Measurements from ENCODE around the gene LIPE. TPM values are rescaled to one million over a fixed set of nuclear protein-coding genes. Genes with fewer than 3 reads are reported as not detected.
"Not testable (repeated sequence)": the region's sequence is repeated elsewhere in the genome, so short reads cannot be mapped to it uniquely, and the experiment has no call there.

LIPE gene
- total and polyA plus RNA-seq, 3 experiments from 2014 or later: 5.0 to 22.7 (median 22.2) TPM

DNA sequence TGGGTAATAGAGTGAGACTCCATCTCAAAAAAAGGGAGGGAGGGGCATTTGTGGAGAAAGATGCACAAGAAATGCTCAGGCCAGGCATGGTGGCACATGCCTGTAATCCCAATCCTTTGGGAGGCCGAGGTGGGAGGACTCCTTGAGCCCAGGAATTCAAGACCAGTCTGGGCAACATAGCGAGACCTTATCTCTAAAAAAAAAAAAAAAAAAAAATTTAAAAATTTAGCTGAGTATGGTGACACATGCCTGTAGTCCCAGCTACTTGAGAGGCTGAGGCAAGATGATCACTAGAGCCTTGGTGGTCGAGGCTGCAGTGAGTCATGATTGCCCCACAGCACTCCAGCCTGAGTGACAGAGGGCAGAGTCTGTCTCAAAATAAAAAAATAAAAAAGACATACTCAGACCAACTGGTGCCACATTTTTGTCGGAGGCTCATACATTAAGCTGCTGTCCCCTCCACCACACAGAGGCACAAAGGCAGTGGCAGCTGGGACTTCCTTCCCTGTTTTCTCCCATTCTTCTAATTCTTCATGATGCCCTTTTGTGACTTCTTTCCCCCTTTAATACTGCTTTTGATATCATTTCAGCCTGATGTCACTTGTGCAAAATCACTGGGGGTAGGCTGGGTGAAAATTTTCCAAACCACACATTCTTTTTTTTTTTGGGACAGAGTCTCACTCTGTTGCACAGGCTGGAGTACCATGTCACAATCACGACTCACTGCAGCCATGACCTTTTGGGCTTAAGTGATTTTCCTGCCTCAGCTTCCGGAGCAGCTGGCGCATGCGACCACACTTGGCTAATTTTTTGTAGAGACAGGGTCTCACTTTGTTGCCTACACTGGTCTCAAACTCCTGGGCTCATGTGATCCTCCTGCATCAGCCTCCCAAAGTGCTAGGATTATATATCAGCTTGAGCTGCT, 42.4 kb upstream of the LIPE start:
- no peaks in the 10 kb centered on the region for H3K9me3 ChIP-seq (ENCODE audit: low read length)
- H3K27me3 ChIP-seq (ENCODE audit: insufficient read depth, low read length, poor library complexity, severe bottlenecking): no peaks in the 10 kb centered on the region
- no peaks in the 10 kb centered on the region for H3K4me1 ChIP-seq (ENCODE audit: insufficient read depth, low read length)
- ChIA-PET POLR2A (no interaction called here), CTCF (interaction anchor here (0.8 kb wide), 1 partner anchor 60 kb away, joined by 3 read pairs; no protein-coding TSS in a partner anchor)
- H3K27ac ChIP-seq (ENCODE audit: low read depth, low read length): no peak overlapping the region
- H3K27me3 Mint-ChIP-seq: peaks cover 2 to 3% of the 10 kb centered on the region in 2 donors
- no peak overlapping the region for H3K4me3 Mint-ChIP-seq
- H3K27ac Mint-ChIP-seq: no peak overlapping the region
- no peaks in the 10 kb centered on the region for H3K36me3 Mint-ChIP-seq
- H3K4me1 Mint-ChIP-seq: peaks cover 0 to 3% (median 0%) of the 10 kb centered on the region in 3 donors
- no peaks in the 10 kb centered on the region for H3K9me3 Mint-ChIP-seq
- no peaks in the 10 kb centered on the region for H3K36me3 ChIP-seq (ENCODE audit: insufficient read depth, low read length)
- no peak for DNase-seq
- H3K4me3 ChIP-seq (ENCODE audit: low read length): no peak overlapping the region

- no peak overlapping the region for H3K4me3 Mint-ChIP-seq
- H3K27me3 Mint-ChIP-seq: peaks cover 2 to 6% of the 10 kb centered on the region in 2 donors
- DNase-seq: no peak
- peaks cover 0 to 3% (median 0%) of the 10 kb centered on the region in 3 donors for H3K4me1 Mint-ChIP-seq
- H3K36me3 Mint-ChIP-seq: no peaks in the 10 kb centered on the region
- POLR2A ChIA-PET: no interaction called here
- H3K9me3 Mint-ChIP-seq: no peaks in the 10 kb centered on the region
- no peak overlapping the region for H3K27ac Mint-ChIP-seq
- Histone ChIP-seq H3K4me1 (ENCODE audit: insufficient read depth, low read length) (no peaks in the 10 kb centered on the region), H3K4me3 (ENCODE audit: low read length) (no peak overlapping the region), H3K9me3 (ENCODE audit: low read length) (no peaks in the 10 kb centered on the region), H3K36me3 (ENCODE audit: insufficient read depth, low read length) (no peaks in the 10 kb centered on the region), H3K27ac (ENCODE audit: low read depth, low read length) (no peak overlapping the region), H3K27me3 (ENCODE audit: insufficient read depth, low read length, poor library complexity, severe bottlenecking) (no peaks in the 10 kb centered on the region)
- CTCF ChIA-PET: no interaction called here
These were observed 41.1 kb upstream of the LIPE start for GRCh38 chr19:42468273-42468796.

DNA sequence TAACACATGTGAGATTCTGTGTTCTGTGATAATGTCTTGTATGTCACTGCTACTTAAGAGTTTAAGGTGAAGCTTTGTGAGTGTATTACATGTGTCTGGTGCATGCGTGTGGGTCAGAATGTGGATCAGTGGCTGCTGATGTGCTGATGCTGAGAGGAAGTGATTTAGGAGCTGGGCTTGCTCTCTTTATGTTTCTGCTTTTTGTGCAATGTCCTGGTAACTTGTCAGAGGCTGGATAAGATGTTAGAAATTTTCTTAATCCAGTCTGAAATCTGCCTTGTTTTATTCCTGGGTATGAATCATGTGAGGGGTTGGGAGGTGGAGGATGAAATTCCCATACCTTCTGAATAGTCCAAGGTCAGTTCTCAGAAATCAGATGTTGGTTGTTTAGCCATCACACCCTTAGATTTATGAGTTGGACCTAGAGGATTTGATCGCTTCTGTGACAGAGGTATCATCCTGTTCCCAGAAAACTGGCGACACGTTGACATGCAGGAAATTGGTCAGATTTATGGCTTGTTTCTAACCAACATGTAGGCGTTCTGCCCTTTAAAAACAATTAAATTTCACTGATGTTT, 40.1 kb upstream of the LIPE start:
- no peak for DNase-seq
- peaks cover 2 to 6% of the 10 kb centered on the region in 2 donors for H3K27me3 Mint-ChIP-seq
- H3K36me3 Mint-ChIP-seq: no peaks in the 10 kb centered on the region
- no peaks in the 10 kb centered on the region for H3K9me3 Mint-ChIP-seq
- ChIA-PET POLR2A (interaction anchor here (0.5 kb wide), 1 partner anchor 10 kb away, joined by 3 read pairs; no protein-coding TSS in a partner anchor), CTCF (interaction anchor here (1.2 kb wide), 1 partner anchor 26 kb away, joined by 3 read pairs; no protein-coding TSS in a partner anchor)
- Histone ChIP-seq H3K27ac (ENCODE audit: low read depth, low read length) (no peak overlapping the region), H3K4me1 (ENCODE audit: insufficient read depth, low read length) (no peaks in the 10 kb centered on the region), H3K9me3 (ENCODE audit: low read length) (no peaks in the 10 kb centered on the region), H3K4me3 (ENCODE audit: low read length) (no peak overlapping the region), H3K27me3 (ENCODE audit: insufficient read depth, low read length, poor library complexity, severe bottlenecking) (no peaks in the 10 kb centered on the region), H3K36me3 (ENCODE audit: insufficient read depth, low read length) (no peaks in the 10 kb centered on the region)
- H3K4me1 Mint-ChIP-seq: peaks cover 0 to 3% (median 0%) of the 10 kb centered on the region in 3 donors
- no peak overlapping the region for H3K4me3 Mint-ChIP-seq
- H3K27ac Mint-ChIP-seq: no peak overlapping the region

DNA sequence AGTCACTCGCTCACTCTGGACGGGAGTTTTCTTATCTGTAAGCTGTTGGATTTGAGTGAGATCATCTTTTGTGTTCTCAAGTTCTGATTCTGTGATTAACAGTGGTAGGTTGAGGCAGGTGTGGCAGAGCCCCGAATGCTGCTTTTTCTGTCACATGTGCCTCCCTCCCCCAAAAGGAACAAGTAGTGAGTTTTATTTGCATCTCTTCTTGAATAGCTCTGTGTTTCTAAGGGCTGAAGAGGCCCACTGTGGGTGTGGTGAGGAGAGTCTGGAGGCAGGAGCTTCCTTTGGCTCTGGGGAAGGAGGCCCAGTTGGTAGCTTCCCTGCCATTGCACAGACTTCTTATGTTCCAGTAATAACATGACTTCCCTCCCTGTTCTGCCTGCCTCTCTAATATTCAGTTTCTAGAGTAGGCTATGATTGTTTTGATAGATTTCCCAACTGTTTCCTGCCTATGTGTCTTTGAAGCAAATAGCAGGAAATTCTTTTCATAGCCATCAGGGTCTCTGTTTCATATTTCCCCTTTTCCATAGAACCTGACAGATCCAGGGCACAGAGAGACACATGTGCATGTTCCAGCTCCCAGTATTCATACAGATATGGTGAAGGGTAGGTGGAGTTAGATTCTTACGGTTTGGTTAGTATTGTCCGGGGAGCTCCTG, 39.5 kb upstream of the LIPE start:
- H3K27ac Mint-ChIP-seq: no peak overlapping the region
- Histone ChIP-seq H3K4me1 (ENCODE audit: insufficient read depth, low read length) (no peaks in the 10 kb centered on the region), H3K27ac (ENCODE audit: low read depth, low read length) (no peak overlapping the region), H3K36me3 (ENCODE audit: insufficient read depth, low read length) (no peaks in the 10 kb centered on the region), H3K9me3 (ENCODE audit: low read length) (no peaks in the 10 kb centered on the region), H3K27me3 (ENCODE audit: insufficient read depth, low read length, poor library complexity, severe bottlenecking) (no peaks in the 10 kb centered on the region), H3K4me3 (ENCODE audit: low read length) (no peak overlapping the region)
- peaks cover 2 to 6% of the 10 kb centered on the region in 2 donors for H3K27me3 Mint-ChIP-seq
- H3K4me3 Mint-ChIP-seq: no peak overlapping the region
- H3K4me1 Mint-ChIP-seq: peaks cover 0 to 3% (median 0%) of the 10 kb centered on the region in 3 donors
- H3K36me3 Mint-ChIP-seq: no peaks in the 10 kb centered on the region
- ChIA-PET POLR2A (no interaction called here), CTCF (interaction anchor here (1.2 kb wide), 1 partner anchor 26 kb away, joined by 3 read pairs; no protein-coding TSS in a partner anchor)
- no peak for DNase-seq
- H3K9me3 Mint-ChIP-seq: no peaks in the 10 kb centered on the region

GRCh38 chr19:42465827-42466280, 38.7 kb upstream of the LIPE start:
- peaks cover 2 to 6% of the 10 kb centered on the region in 2 donors for H3K27me3 Mint-ChIP-seq
- H3K27ac Mint-ChIP-seq: no peak overlapping the region
- POLR2A ChIA-PET: no interaction called here
- H3K4me1 ChIP-seq (ENCODE audit: insufficient read depth, low read length): no peaks in the 10 kb centered on the region
- H3K36me3 Mint-ChIP-seq: no peaks in the 10 kb centered on the region
- no peak overlapping the region for H3K4me3 ChIP-seq (ENCODE audit: low read length)
- no peak overlapping the region for H3K27ac ChIP-seq (ENCODE audit: low read depth, low read length)
- H3K9me3 Mint-ChIP-seq: no peaks in the 10 kb centered on the region
- no peaks in the 10 kb centered on the region for H3K36me3 ChIP-seq (ENCODE audit: insufficient read depth, low read length)
- peaks cover 0 to 3% (median 0%) of the 10 kb centered on the region in 3 donors for H3K4me1 Mint-ChIP-seq
- DNase-seq: no peak
- no peaks in the 10 kb centered on the region for H3K9me3 ChIP-seq (ENCODE audit: low read length)
- H3K4me3 Mint-ChIP-seq: no peak overlapping the region
- no peaks in the 10 kb centered on the region for H3K27me3 ChIP-seq (ENCODE audit: insufficient read depth, low read length, poor library complexity, severe bottlenecking)
- CTCF ChIA-PET: no interaction called here

- no peaks in the 10 kb centered on the region for H3K9me3 ChIP-seq (ENCODE audit: low read length)
- Mint-ChIP-seq H3K4me3 (no peak overlapping the region), H3K36me3 (no peaks in the 10 kb centered on the region), H3K27ac (no peak overlapping the region), H3K4me1 (no peaks in the 10 kb centered on the region), H3K27me3 (peaks cover 3 to 4% of the 10 kb centered on the region in 2 donors), H3K9me3 (no peaks in the 10 kb centered on the region)
- H3K27ac ChIP-seq (ENCODE audit: low read depth, low read length): no peak overlapping the region
- DNase-seq: no peak
- H3K27me3 ChIP-seq (ENCODE audit: insufficient read depth, low read length, poor library complexity, severe bottlenecking): no peaks in the 10 kb centered on the region
- CTCF ChIA-PET: no interaction called here
- H3K4me1 ChIP-seq (ENCODE audit: insufficient read depth, low read length): no peaks in the 10 kb centered on the region
- H3K36me3 ChIP-seq (ENCODE audit: insufficient read depth, low read length): no peaks in the 10 kb centered on the region
- no peak overlapping the region for H3K4me3 ChIP-seq (ENCODE audit: low read length)
- POLR2A ChIA-PET: no interaction called here
These were observed 34.6 kb upstream of the LIPE start for GRCh38 chr19:42461700-42462324.

DNA sequence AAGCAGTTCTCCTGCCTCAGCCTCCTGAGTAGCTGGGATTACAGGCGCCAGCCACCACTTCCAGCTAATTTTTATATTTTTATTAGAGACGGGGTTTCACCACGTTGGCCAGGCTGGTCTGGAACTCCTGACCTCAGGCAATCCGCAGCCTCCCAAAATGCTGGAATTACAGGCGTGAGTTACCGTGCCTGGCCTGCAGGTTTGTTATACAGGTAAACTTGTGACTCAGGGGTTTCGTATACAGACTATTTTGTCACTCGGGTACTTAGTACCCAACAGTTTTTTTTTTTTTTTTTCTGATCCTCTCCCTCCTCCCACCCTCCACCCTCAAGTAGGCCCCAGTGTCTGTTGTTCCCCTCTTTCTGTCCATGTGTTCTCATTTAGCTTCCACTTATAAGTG, 34.0 kb upstream of the LIPE start:
- H3K27me3 ChIP-seq (ENCODE audit: insufficient read depth, low read length, poor library complexity, severe bottlenecking); H3K36me3 Mint-ChIP-seq; H3K9me3 Mint-ChIP-seq; POLR2A ChIA-PET; H3K27ac ChIP-seq (ENCODE audit: low read depth, low read length); H3K9me3 ChIP-seq (ENCODE audit: low read length); DNase-seq; CTCF ChIA-PET; H3K36me3 ChIP-seq (ENCODE audit: insufficient read depth, low read length); H3K27ac Mint-ChIP-seq; H3K4me3 ChIP-seq (ENCODE audit: low read length); H3K4me1 ChIP-seq (ENCODE audit: insufficient read depth, low read length); H3K27me3 Mint-ChIP-seq; H3K4me3 Mint-ChIP-seq; H3K4me1 Mint-ChIP-seq: not testable (repeated sequence)
